Osteoblast (primary cell): ENCODE data around the gene NBPF15. TPM values are rescaled to one million over a fixed set of nuclear protein-coding genes. Genes with fewer than 3 reads are reported as not detected.
"Not testable (repeated sequence)": the region's sequence is repeated elsewhere in the genome, so short reads cannot be mapped to it uniquely, and the experiment has no call there.

Experiments
- DNase-seq: peaks from one replicate; pipeline ENCODE4 v3.0.0; 2011; ENCODE audit warnings: low spot score, mixed read lengths; ENCODE audit not compliant: insufficient read length; ENCODE audit errors: missing footprints
- H2AFZ ChIP-seq: 2 replicates; pipeline ENCODE4 v1.6.0; 2011; ENCODE audit warnings: mild to moderate bottlenecking, low read length
- H3K27ac ChIP-seq: 2 replicates; pipeline ENCODE4 v1.5.1; 2011; ENCODE audit warnings: mild to moderate bottlenecking, low read depth, low read length, moderate library complexity
- H3K27me3 ChIP-seq: 2 replicates; pipeline ENCODE4 v1.6.0; 2012; ENCODE audit warnings: mild to moderate bottlenecking, control low read depth, inconsistent platforms, low read length, moderate library complexity; ENCODE audit not compliant: insufficient read depth
- H3K36me3 ChIP-seq: 2 replicates; pipeline ENCODE4 v1.5.1; 2011; ENCODE audit warnings: mild to moderate bottlenecking, low read length, control low read depth, moderate library complexity; ENCODE audit not compliant: insufficient read depth
- H3K4me1 ChIP-seq: 2 replicates; pipeline ENCODE4 v1.5.1; 2011; ENCODE audit warnings: mild to moderate bottlenecking, low read length, control low read depth, moderate library complexity; ENCODE audit not compliant: insufficient read depth
- H3K4me2 ChIP-seq: 2 replicates; pipeline ENCODE4 v1.6.0; 2011; ENCODE audit warnings: mild to moderate bottlenecking, low read length; ENCODE audit not compliant: insufficient read depth
- H3K4me3 ChIP-seq: fragments of 200-600 bp; sonication (generic); 3 replicates; pipeline ENCODE4 v1.5.1; 2012; ENCODE audit warnings: mild to moderate bottlenecking, low read length, inconsistent platforms; ENCODE audit not compliant: insufficient read depth
- H3K79me2 ChIP-seq: 2 replicates; pipeline ENCODE4 v1.6.0; 2012; ENCODE audit warnings: mild to moderate bottlenecking, low read length, control low read depth, inconsistent platforms; ENCODE audit not compliant: insufficient read depth
- H3K9me3 ChIP-seq: 2 replicates; pipeline ENCODE4 v1.5.1; 2011; ENCODE audit warnings: low read depth, low read length, control low read depth
- H4K20me1 ChIP-seq: 2 replicates; pipeline ENCODE4 v1.6.0; 2012; ENCODE audit warnings: mild to moderate bottlenecking, low read length, control low read depth; ENCODE audit not compliant: insufficient read depth
- small RNA-seq: library from RNA; depleted of rRNA; stranded (forward); fragments of <200 nt; gene quantifications from one replicate; pipeline ENCODE3, GENCODE V24; 2012
- total RNA-seq: library from RNA; depleted of rRNA; stranded (reverse); fragments of >200 nt; gene quantifications from 2 replicates; pipeline ENCODE4 v1.2.3, GENCODE V29; 2012

The NBPF15 gene
- total RNA-seq, 1 donor = 36.2 TPM

- not testable (repeated sequence) for H4K20me1 ChIP-seq, H3K4me1 ChIP-seq, H3K36me3 ChIP-seq, H3K9me3 ChIP-seq, DNase-seq, H3K27ac ChIP-seq, H2AFZ ChIP-seq, H3K79me2 ChIP-seq, H3K27me3 ChIP-seq
- peak overlapping the region; percentile 53 for H3K4me2 ChIP-seq
- H3K4me3 ChIP-seq = peak overlapping the region; percentile 50
Measured at GRCh38 chr1:144412068-144412471, 49.4 kb downstream of the NBPF15 start.

- H3K36me3 ChIP-seq, H2AFZ ChIP-seq, H3K4me3 ChIP-seq, H3K27me3 ChIP-seq, H3K79me2 ChIP-seq, H3K4me2 ChIP-seq, H3K9me3 ChIP-seq, H4K20me1 ChIP-seq, H3K4me1 ChIP-seq, H3K27ac ChIP-seq, DNase-seq: not testable (repeated sequence)
Measured at GRCh38 chr1:144402807-144403206, 58.7 kb downstream of the NBPF15 start.

DNA sequence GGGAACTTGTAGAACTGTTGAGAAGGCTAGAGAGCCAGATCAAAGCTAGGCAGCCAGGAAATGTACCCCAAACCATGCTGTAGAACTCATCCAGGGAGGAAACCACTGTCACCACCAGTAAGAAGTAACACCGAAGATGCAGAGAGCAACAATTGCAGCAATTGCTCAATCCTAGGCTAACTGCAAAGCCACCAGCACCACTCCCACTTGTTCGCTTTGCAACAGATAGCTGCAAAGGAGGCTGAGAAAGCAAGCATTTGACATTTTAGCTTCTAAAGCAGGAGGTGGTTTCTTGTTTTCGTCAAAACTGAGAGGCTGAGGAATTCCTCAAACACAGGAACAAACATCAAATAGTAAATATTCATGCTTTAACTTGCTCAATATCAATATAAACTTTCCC is 89.8 kb downstream of the NBPF15 start:
- H3K4me1 ChIP-seq, H3K4me3 ChIP-seq, H3K36me3 ChIP-seq, H3K27ac ChIP-seq, H3K27me3 ChIP-seq, H3K79me2 ChIP-seq, H3K4me2 ChIP-seq, H3K9me3 ChIP-seq, DNase-seq, H2AFZ ChIP-seq, H4K20me1 ChIP-seq: not testable (repeated sequence)

Small RNA genes within 50 kb of the gene (small RNA-seq; reads per million reads assigned to genes)
- not detected for gene AC246785.4
- 32.2 reads per million, percentile 95 among the genes with 10 or more reads in this experiment for gene RNVU1-15

Other genes with a start within 250 kb of the NBPF15 start
- gene PPIAL4E, start 88.0 kb downstream of the NBPF15 start, total RNA-seq = not detected in 2 replicates
- gene PPIAL4F, start 131.2 kb upstream of the NBPF15 start, total RNA-seq = not detected in 2 replicates